Neuronal stem cell (in vitro differentiated cells): Measurements from ENCODE around the gene C15orf62.

Experiments
- DNase-seq: peaks from one replicate; pipeline ENCODE4 v3.0.0-alpha.2; 2013; ENCODE audit warnings: low spot score
- H2AFZ ChIP-seq: one replicate; pipeline ENCODE4 v1.6.1; 2013; ENCODE audit warnings: mild to moderate bottlenecking, low read length, inconsistent platforms
- H2AK5ac ChIP-seq: 2 replicates; pipeline ENCODE4 v1.6.1; 2013; ENCODE audit warnings: low read depth, mild to moderate bottlenecking, inconsistent platforms, low read length, moderate library complexity, mixed read lengths
- H2BK120ac ChIP-seq: 2 replicates; pipeline ENCODE4 v1.6.1; 2013; ENCODE audit warnings: low read depth, mild to moderate bottlenecking, inconsistent platforms, low read length, moderate library complexity, mixed read lengths
- H2BK12ac ChIP-seq: one replicate; pipeline ENCODE4 v1.6.1; 2013; ENCODE audit warnings: low read length, inconsistent platforms
- H2BK15ac ChIP-seq: 2 replicates; pipeline ENCODE4 v1.6.1; 2013; ENCODE audit warnings: mild to moderate bottlenecking, low read length, inconsistent platforms, mixed read lengths
- H2BK5ac ChIP-seq: one replicate; pipeline ENCODE4 v1.6.1; 2013; ENCODE audit warnings: inconsistent platforms, mild to moderate bottlenecking, low read length, moderate library complexity
- H3K14ac ChIP-seq: one replicate; pipeline ENCODE4 v1.6.1; 2013; ENCODE audit warnings: low read length, inconsistent platforms
- H3K18ac ChIP-seq: 2 replicates; pipeline ENCODE4 v1.6.1; 2013; ENCODE audit warnings: low read length, inconsistent platforms
- H3K23ac ChIP-seq: 2 replicates; pipeline ENCODE4 v1.6.1; 2013; ENCODE audit warnings: low read depth, mild to moderate bottlenecking, mixed read lengths, low read length, inconsistent platforms; ENCODE audit not compliant: poor library complexity
- H3K27ac ChIP-seq: replicated peaks from 3 replicates; pipeline ENCODE4 v1.5.1; 2013; ENCODE audit warnings: low read length, inconsistent platforms
- H3K27me3 ChIP-seq, 3 experiments: 2 replicates each; pipeline ENCODE4 v1.6.1; 2013; ENCODE audit warnings: low read length in 3 of 3, mild to moderate bottlenecking in 2 of 3, inconsistent platforms in 1 of 3, low read depth in 1 of 3, mixed read lengths in 1 of 3, moderate library complexity in 1 of 3; ENCODE audit not compliant: control insufficient read depth in 3 of 3, insufficient read depth in 3 of 3
- H3K36me3 ChIP-seq, 2 donors: replicated peaks in 1 of 2; 2 replicates each; pipeline ENCODE4 v1.6.1; 2013; ENCODE audit warnings: low read length in 2 of 2; ENCODE audit not compliant: control insufficient read depth in 2 of 2, insufficient read depth in 2 of 2
- H3K4ac ChIP-seq: 2 replicates; pipeline ENCODE4 v1.6.1; 2013; ENCODE audit warnings: inconsistent platforms, mild to moderate bottlenecking, low read length, moderate library complexity
- H3K4me1 ChIP-seq, 2 donors: 1 replicate in 1 of 2; 2 replicates in 1 of 2; pipeline ENCODE4 v1.6.1; 2013; ENCODE audit warnings: low read length in 2 of 2, low read depth in 1 of 2; ENCODE audit not compliant: control insufficient read depth in 2 of 2, insufficient read depth in 1 of 2
- H3K4me2 ChIP-seq: one replicate; pipeline ENCODE4 v1.6.1; 2013; ENCODE audit warnings: mild to moderate bottlenecking, low read length, inconsistent platforms; ENCODE audit not compliant: insufficient read depth, poor library complexity, severe bottlenecking
- H3K4me3 ChIP-seq, 2 donors: 2 replicates each; pipeline ENCODE4 v1.5.1; 2013; ENCODE audit warnings: low read length in 2 of 2, mild to moderate bottlenecking in 2 of 2, inconsistent platforms in 1 of 2, moderate library complexity in 1 of 2
- H3K79me1 ChIP-seq: one replicate; pipeline ENCODE4 v1.6.1; 2013; ENCODE audit warnings: low read depth, mild to moderate bottlenecking, inconsistent platforms, low read length, moderate library complexity
- H3K9ac ChIP-seq: one replicate; pipeline ENCODE4 v1.6.1; 2013; ENCODE audit warnings: mild to moderate bottlenecking, low read depth, low read length, inconsistent platforms; ENCODE audit not compliant: poor library complexity
- H3K9me3 ChIP-seq, 2 donors: replicated peaks in 1 of 2; 2 replicates each; pipeline versions ENCODE3 to v1.6.1; 2013; ENCODE audit warnings: low read length in 2 of 2, mild to moderate bottlenecking in 2 of 2, inconsistent platforms in 1 of 2, low read depth in 1 of 2, mixed read lengths in 1 of 2, moderate library complexity in 1 of 2; ENCODE audit not compliant: control insufficient read depth in 2 of 2, insufficient read depth in 1 of 2
- H4K8ac ChIP-seq: one replicate; pipeline ENCODE4 v1.6.1; 2013; ENCODE audit warnings: low read depth, mild to moderate bottlenecking, inconsistent platforms, low read length, moderate library complexity
- H4K91ac ChIP-seq: one replicate; pipeline ENCODE4 v1.6.1; 2013; ENCODE audit warnings: low read length, low read depth, mild to moderate bottlenecking, inconsistent platforms; ENCODE audit not compliant: poor library complexity
- WGBS, 2 donors: extraction: QIAGEN DNeasy Blood & Tissue Kit; methylation state at CpG; one replicate each; pipeline ENCODE4 v1.1.7; 2013; ENCODE audit warnings: missing lambda C conversion rate in 2 of 2, mixed read lengths in 1 of 2; ENCODE audit not compliant: insufficient read length in 2 of 2, insufficient replicate concordance in 1 of 2; ENCODE audit errors: extremely low coverage in 2 of 2; 5-methylcytosine and 5-hydroxymethylcytosine counted together

The C15orf62 gene

DNA sequence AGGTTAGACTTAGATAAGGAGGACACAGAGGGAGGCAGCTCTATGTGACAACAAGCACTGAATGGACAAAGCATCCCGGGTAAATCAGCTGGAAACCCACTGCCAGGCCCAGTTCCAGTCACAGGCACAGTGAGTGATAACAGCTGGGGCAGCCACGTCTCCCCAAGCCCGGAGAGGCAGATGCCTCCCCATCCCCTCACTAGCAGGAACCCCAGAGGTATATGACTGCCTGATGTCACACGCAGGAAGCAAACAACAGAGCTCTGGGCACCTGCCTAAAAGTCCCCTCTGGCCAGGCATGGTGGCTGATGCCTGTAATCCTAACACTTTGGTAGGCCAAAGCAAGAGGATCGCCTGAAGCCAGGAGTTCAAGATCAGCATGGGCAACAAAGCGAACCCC lies 18.2 kb downstream of the C15orf62 start:
- H2BK15ac ChIP-seq, result no peak overlapping the region
- H3K9me3 ChIP-seq, result no peaks in the 10 kb centered on the region
- no peak overlapping the region for H3K27ac ChIP-seq
- no peak overlapping the region for H3K18ac ChIP-seq
- H3K79me1 ChIP-seq, result peaks cover 1% of the 10 kb centered on the region
- no peak overlapping the region for H2BK120ac ChIP-seq
- no peak overlapping the region for H2BK5ac ChIP-seq
- H2BK12ac ChIP-seq, result no peak overlapping the region
- no peak overlapping the region for H4K91ac ChIP-seq
- no peak overlapping the region for H3K14ac ChIP-seq
- H2AK5ac ChIP-seq, result no peak overlapping the region
- H4K8ac ChIP-seq, result no peak overlapping the region
- no CpG with 5 or more reads among the region's 6 CpGs for WGBS, 2 donors
- no peak overlapping the region for H3K4me2 ChIP-seq
- H2AFZ ChIP-seq, result no peak overlapping the region
- no peaks in the 10 kb centered on the region for H3K27me3 ChIP-seq
- H3K4ac ChIP-seq, result no peak overlapping the region
- H3K4me3 ChIP-seq, result no peak overlapping the region
- no peak overlapping the region for H3K23ac ChIP-seq
- DNase-seq, result no peak
- peak overlapping the region; percentile 50 for H3K9ac ChIP-seq
- H3K36me3 ChIP-seq, result peaks cover 0 to 12% of the 10 kb centered on the region in 2 donors
- peaks cover 0 to 2% of the 10 kb centered on the region in 2 donors for H3K4me1 ChIP-seq

DNA sequence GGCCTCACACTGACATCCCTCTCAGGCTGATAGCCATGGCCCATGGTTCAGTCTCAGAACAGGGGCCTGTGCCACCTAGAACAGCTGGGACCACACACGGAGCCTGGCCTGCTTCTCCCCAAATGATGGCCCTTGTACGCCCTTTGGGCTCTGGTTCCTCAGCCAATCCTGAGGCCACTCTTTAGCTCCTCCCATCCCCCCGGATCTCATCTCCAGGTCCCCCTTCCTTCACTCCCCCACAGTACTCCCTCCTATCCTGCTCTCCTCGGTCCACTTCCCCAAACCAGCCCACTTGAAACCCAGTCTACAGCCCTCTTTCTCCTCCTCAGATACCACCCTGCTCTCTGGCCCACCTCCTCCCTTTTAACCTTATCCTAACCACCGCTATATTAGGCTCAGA lies 19.3 kb downstream of the C15orf62 start:
- WGBS, 2 donors, result no CpG with 5 or more reads among the region's 5 CpGs
- no peak overlapping the region for H4K91ac ChIP-seq
- H3K36me3 ChIP-seq, result peaks cover 0 to 12% of the 10 kb centered on the region in 2 donors
- no peaks in the 10 kb centered on the region for H3K27me3 ChIP-seq
- H3K14ac ChIP-seq, result no peak overlapping the region
- no peak overlapping the region for H2BK12ac ChIP-seq
- no peak overlapping the region for H2BK120ac ChIP-seq
- H3K18ac ChIP-seq, result no peak overlapping the region
- H3K9me3 ChIP-seq, result no peaks in the 10 kb centered on the region
- H3K4me3 ChIP-seq, result no peak overlapping the region
- no peak overlapping the region for H3K9ac ChIP-seq
- H3K23ac ChIP-seq, result no peak overlapping the region
- H2AK5ac ChIP-seq, result peak overlapping the region; percentile 13
- no peak overlapping the region for H2BK5ac ChIP-seq
- H2AFZ ChIP-seq, result no peak overlapping the region
- H3K4ac ChIP-seq, result no peak overlapping the region
- no peak overlapping the region for H2BK15ac ChIP-seq
- no peak overlapping the region for H3K4me2 ChIP-seq
- no peak for DNase-seq
- no peak overlapping the region for H4K8ac ChIP-seq
- peaks cover 1% of the 10 kb centered on the region for H3K79me1 ChIP-seq
- H3K27ac ChIP-seq, result no peak overlapping the region
- peaks cover 0 to 2% of the 10 kb centered on the region in 2 donors for H3K4me1 ChIP-seq

- peaks cover 0 to 12% of the 10 kb centered on the region in 2 donors for H3K36me3 ChIP-seq
- WGBS, 2 donors, result no CpG with 5 or more reads among the region's 8 CpGs
- no peak overlapping the region for H3K4me2 ChIP-seq
- no peak overlapping the region for H3K4me3 ChIP-seq
- no peaks in the 10 kb centered on the region for H3K9me3 ChIP-seq
- peaks cover 0 to 2% of the 10 kb centered on the region in 2 donors for H3K4me1 ChIP-seq
- no peak overlapping the region for H3K4ac ChIP-seq
- no peak overlapping the region for H4K8ac ChIP-seq
- H3K18ac ChIP-seq, result no peak overlapping the region
- no peak for DNase-seq
- no peak overlapping the region for H2AK5ac ChIP-seq
- no peak overlapping the region for H3K23ac ChIP-seq
- H2BK5ac ChIP-seq, result no peak overlapping the region
- no peak overlapping the region for H4K91ac ChIP-seq
- no peak overlapping the region for H2BK12ac ChIP-seq
- H3K9ac ChIP-seq, result no peak overlapping the region
- no peak overlapping the region for H2AFZ ChIP-seq
- no peak overlapping the region for H3K27ac ChIP-seq
- peaks cover 1% of the 10 kb centered on the region for H3K79me1 ChIP-seq
- H2BK15ac ChIP-seq, result no peak overlapping the region
- no peak overlapping the region for H2BK120ac ChIP-seq
- H3K27me3 ChIP-seq, result no peaks in the 10 kb centered on the region
- no peak overlapping the region for H3K14ac ChIP-seq
Measured at GRCh38 chr15:40789999-40790398, 20.2 kb downstream of the C15orf62 start.

- no peak overlapping the region for H4K8ac ChIP-seq
- H4K91ac ChIP-seq, result no peak overlapping the region
- WGBS, 2 donors, result no CpG with 5 or more reads among the region's 3 CpGs
- H2BK5ac ChIP-seq, result no peak overlapping the region
- no peak overlapping the region for H3K27ac ChIP-seq
- H2BK120ac ChIP-seq, result no peak overlapping the region
- no peak overlapping the region for H3K18ac ChIP-seq
- no peak for DNase-seq
- H2BK15ac ChIP-seq, result no peak overlapping the region
- H3K4me3 ChIP-seq, result no peak overlapping the region
- H2BK12ac ChIP-seq, result no peak overlapping the region
- H3K4ac ChIP-seq, result no peak overlapping the region
- H3K23ac ChIP-seq, result no peak overlapping the region
- no peak overlapping the region for H2AFZ ChIP-seq
- peaks cover 1% of the 10 kb centered on the region for H3K79me1 ChIP-seq
- H3K4me2 ChIP-seq, result no peak overlapping the region
- H2AK5ac ChIP-seq, result no peak overlapping the region
- H3K36me3 ChIP-seq, result peaks cover 0 to 12% of the 10 kb centered on the region in 2 donors
- H3K9ac ChIP-seq, result no peak overlapping the region
- H3K9me3 ChIP-seq, result no peaks in the 10 kb centered on the region
- peaks cover 0 to 2% of the 10 kb centered on the region in 2 donors for H3K4me1 ChIP-seq
- H3K14ac ChIP-seq, result no peak overlapping the region
- H3K27me3 ChIP-seq, result no peaks in the 10 kb centered on the region
Measured at GRCh38 chr15:40790718-40791117, 20.9 kb downstream of the C15orf62 start.
